ENCODE measurements around the gene NEUROG1.

Gene NEUROG1

GRCh38 chr5:135561266-135561665, 25.5 kb upstream of the NEUROG1 start:
- no peak for FAIRE-seq

DNA sequence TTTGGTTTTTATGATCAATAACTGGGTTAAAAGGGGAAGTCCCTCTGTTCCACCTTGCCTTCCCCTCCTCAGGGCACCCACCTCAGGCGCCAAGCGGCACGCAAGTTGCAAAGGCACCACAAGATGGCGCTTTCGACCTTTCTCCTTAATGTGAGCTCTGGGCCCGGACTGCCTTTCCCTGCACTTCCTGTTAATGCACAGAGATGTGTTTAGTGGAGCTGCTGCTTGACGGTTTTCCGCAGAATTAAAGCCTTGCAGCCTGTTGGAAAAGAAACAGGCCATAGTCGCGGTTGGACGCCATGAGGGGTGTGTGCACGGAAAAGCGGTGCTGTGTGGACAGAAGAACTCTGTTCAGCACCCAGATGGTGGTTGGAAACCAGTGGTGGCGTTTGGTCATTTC, 25.1 kb upstream of the NEUROG1 start:
- no peak for FAIRE-seq

DNA sequence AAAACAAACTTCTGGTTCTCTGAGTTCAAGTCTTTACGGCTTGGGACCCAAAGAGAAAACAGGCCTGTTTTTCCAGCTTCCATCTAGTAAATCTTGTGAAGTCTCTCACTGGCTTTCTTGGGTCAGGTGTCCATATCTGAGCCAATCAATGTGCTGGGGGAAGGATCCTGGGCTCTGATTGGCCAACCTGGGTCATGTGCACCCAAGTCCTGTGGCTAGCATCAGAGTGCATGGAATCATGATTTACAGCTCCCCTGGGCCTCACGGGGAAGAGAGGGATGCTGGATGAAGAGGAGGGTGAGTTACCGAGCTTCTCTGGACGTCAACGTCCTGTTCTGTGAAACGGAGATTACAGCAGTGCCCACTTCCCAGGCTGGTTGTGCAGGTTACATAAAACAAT, 23.6 kb upstream of the NEUROG1 start:
- no peak for FAIRE-seq

- FAIRE-seq = no peak
Measured at GRCh38 chr5:135557076-135557838, 21.5 kb upstream of the NEUROG1 start.

DNA sequence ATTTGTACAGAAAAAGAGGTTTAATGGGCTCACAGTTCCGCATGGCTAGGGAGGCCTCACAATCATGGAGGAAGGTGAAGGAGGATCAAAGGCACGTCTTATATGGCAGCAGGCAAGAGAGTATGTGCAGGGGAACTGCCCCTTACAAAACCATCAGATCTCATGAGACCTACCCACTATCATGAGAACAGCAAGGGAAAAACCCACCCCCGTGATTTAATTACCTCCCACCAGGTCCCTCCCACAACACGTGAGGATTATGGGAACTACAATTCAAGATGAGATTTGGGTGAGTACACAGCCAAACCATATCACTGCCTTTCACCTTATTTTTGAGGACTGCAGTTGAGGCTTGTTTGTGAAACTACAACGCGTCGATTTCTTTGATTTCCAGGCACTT, 20.9 kb upstream of the NEUROG1 start:
- no peak for FAIRE-seq

DNA sequence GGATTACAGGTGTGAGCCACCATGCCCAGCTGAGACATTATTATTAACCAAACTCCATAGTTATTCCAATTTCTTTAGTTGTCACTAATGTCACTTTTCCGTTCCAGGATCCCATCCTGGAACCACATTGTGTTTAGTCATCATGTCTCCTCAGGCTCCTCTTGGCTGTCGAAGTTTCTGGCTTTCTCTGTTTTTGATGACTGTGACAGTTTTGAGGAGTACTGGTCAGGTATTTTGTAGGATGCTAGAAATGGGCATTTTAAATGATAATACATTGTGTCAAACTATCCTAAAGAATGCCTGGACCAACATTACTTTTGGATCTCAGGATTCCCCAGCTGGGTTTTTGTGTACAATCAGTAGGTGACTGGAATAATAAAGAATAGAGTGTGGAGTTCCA, 19.8 kb upstream of the NEUROG1 start:
- no peak for FAIRE-seq

- no peak for FAIRE-seq
Measured at GRCh38 chr5:135553688-135554462, 18.1 kb upstream of the NEUROG1 start.

DNA sequence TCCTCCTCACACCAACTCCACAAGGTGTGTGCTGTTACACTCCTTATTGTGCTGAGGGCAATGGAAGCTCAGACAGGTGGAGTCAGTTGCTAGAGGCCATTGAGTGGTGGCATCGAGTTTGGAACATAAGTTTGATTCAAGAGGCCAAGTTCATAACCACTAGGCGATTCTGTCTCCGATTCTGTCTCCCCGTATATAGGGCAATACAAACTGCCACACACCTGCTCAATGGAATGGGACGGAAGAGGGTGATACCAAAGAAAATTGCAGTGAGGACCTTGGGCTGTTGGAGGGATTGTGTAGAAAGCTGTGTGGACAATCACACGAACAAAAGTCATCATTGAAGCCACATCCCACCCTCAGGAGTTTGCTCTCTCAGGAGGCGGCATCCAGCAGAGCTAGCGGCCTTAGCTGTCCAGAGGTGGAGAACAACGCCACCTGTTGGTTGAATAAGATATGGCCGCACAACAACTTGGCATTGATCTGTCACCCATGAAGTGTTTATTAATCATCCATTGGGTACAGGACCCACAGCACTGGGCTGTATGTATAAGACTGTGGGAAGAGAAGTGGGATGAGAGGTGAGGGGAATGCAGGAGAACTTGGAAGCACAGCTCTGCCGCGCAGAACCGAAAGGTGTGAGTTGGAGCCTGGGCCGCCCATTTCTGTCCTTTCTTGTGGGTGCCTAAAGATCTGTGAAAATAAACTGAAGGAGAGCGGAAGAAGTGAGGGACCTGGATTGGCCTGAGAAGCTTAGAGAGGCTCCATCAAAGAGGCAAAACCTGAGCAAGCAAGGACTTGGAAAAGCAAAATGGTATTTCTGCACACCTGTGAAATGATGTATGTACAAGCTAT, 16.1 kb upstream of the NEUROG1 start:
- no peak for FAIRE-seq

DNA sequence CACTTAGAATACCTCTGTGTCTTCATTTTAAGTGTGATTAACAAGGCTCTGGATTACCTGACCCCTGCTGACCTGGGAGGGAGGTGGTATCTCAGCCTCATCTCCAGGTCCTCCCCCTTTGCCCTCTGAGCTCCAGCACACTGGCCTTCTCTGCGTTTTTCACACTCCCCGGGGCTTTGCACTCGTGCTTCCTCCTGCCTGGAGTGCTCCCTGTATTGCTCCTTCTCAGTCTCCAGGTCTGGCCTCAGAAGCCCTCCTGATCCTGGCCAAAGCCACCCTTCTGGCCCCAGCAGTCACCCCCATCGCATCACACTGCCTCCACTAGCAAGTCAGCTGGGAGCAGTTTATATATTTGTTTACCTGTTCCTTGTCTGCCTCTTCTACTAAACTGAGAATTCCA, 13.6 kb upstream of the NEUROG1 start:
- FAIRE-seq = no peak

DNA sequence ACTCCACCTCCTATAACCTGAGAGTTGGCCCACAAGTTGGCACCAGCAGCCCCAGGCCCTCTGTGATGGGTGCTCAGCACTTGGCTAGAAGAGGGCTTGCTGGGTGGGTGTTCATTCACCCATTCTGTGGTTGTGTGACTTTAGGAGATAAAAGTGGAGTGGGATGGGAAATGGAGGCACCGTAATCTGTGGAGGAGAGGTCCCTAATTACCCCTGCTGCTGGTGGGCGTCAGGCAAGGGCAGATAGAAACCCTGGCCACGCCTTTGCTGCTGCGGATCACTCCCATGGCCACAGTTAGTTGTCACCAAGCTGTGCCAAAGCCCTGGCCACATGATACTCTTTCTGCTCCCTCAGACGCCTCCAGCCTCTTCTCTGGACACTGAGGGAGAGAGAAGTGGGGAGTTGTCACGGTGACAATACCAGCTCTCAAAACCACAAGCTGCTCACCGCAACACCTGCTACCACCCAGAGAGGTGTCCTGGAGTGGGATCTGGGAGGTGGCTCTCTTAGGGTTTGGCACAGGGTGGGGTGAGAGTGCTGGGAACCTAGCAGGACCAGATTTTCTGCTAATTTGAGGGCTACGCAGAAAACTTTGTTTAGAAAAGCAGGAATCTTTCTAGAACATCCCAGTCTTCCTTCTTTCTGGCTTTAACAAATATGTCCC, 12.0 kb upstream of the NEUROG1 start:
- FAIRE-seq = no peak

GRCh38 chr5:135546912-135547311, 11.1 kb upstream of the NEUROG1 start:
- FAIRE-seq = no peak

GRCh38 chr5:135546101-135546500, 10.3 kb upstream of the NEUROG1 start:
- FAIRE-seq = no peak

GRCh38 chr5:135545099-135545498, 9.3 kb upstream of the NEUROG1 start:
- FAIRE-seq = no peak

DNA sequence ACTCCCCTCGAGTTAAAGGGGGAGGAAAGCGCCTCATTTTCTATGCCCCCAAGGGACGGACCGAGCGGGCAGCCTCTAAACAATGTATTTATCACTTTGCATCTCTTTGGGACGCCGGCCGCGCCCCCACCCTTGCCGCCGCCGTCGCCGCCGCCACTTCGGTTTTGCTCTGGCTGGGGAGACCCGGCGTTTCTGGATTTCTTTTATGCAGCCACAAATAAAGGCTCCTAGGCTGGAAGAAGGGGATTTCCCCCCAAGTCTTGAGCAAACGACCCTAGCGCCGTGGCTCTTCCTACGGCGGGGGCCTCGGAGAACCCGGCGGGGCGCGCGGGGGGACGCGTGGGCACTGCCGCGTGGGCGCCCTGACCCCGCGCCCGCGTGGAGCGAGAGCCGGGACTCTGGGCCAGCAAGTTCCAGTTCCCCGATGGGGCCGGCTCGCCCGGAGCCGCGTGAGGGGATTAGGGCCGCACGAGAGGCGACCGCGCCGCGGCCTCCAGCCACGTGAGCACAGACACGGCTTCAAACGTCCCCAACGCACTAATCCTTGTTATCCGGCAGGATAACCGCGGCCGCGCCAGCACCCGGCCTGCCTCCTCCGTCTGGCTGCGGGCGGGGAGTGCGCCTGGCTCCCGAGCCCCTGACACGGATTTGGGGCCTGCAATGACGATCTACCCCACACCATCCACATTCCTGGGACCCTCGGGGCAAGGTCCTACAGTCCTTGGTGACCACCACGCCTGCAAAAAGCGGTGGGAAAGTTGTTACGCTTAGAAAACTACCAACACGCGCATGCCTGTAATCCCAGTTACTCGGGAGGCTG, 7.9 kb upstream of the NEUROG1 start:
- FAIRE-seq = no peak

DNA sequence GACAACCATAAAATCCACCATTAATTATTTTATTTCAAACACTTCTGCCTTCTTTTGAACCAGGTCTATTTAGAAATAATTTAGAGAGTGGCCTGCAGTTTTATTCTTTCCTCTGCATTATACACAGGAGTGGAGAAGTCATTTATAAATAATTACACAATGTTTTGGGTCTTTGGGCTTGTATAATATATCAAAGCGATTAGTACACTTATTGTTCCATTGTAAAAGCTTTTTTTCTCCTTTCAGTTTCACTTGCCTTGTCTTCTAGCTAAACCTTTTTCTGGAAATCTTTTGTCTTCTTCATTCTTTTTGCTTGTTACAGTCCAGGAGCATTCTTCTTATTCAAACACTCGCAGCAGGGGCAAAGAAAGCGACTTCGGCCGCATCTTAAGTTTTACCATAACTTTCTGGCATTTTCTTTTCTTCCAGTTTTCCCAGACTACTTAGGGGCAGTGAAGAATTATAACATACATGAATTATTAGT, 7.3 kb upstream of the NEUROG1 start:
- no peak for FAIRE-seq

DNA sequence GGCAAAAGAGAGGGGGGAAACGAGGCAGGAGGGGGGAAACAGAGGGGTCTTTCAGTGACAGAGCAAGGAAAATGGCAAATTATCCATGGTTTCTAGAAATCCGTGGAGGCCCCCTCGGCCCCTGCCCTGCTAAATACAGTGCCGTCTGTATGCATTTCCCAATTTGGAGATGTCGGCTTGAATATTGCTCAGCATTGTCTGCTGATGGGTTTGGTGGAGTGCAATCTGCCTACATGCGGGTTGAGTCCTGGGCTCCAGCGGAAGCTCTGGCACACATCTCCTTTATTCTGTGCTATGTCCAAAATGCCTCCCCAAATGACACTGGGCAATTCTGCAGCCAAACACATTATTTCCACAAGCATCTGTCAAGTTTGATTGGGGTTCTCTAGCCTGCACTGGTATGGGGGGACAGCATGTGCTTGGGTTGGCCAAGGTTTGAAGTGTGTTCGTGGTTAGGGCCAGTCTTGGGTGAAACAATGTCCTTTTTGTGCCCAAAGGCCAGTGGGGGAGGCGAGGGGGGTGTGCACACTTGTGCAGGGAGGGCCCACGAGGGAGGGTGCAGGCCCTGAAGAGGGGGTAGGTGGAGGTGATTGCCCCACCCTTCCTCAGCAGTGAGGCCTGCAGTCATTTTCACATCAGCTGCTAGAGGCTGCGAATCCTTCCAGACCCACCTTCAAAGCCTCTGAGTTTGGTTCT, 6.2 kb upstream of the NEUROG1 start:
- FAIRE-seq = no peak

DNA sequence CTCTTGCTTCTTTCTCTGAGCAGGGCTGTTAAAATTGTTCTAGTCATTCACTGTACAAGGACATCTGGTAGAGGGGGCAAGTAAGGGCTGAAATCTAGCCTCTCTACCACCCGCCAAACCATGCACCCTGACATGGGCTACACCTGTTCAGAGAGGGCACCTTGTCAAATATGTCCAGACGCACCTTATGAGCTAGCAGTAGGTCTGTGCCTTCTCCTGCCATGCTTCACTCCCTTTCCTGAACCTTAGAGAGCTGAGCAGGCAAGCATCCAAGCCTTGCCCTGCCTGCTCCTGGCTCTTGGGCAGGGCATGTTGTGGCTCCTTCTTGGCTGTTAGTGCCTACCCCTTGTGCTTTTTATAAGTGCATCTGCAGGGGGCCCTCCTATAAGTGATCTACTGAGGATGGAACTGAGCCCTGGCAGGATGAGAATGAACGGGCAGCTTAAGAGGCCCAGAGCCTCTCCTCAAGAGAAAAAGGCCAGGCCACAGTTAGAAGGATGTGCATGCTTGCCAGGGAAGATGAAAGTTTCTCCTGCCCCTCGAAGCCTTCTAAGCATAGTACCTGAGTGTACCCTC, 3.8 kb upstream of the NEUROG1 start:
- FAIRE-seq = no peak

DNA sequence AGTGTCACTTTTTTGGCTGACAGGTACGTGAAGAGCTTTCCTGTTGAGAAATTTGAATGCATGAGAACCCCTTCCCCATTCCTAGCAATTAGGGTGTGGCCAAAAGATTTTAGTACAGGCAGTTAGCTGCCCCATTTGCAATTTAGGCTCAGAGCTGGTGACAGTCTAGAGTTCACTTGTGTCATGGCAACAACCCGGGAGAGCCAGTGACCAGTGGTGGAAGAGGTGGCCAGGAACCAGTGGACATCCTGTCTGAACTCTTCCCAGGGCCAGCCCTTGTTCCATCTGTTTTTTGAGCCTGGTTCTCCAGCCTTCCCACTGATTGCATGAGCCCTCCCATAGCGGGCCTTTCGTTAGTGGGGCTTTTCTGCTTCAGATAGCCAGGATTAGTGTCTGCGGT, 2.5 kb upstream of the NEUROG1 start:
- no peak for FAIRE-seq

- FAIRE-seq = no peak
Measured at GRCh38 chr5:135537745-135538144, 2.0 kb upstream of the NEUROG1 start.

DNA sequence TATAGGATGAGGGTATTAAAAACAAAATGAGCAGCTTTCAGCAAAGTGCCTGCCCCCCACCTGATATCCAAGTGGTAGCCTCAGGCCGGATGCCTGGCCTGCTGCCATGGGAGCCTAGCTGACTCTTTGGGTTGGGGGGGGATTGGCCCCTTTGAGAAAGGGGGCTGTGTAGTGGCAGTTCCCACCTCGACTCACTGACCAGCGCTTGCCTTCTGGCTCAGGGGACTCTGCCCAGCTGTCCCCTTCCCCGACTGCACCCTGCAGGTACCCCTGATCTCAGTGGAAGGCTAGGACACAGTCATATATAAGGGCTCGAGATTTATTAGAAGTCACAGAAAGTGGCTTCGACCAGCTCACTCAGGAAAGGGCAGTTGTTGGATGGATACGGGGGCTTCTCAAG, 1.5 kb upstream of the NEUROG1 start:
- no peak for FAIRE-seq

- no peak for FAIRE-seq
Measured at GRCh38 chr5:135535420-135535819, 344 bp downstream of the NEUROG1 start.

Data from colon (tissue), 2 donors.